GM21381 (cell line): ENCODE data around the gene ATG10.
"Not testable (repeated sequence)": the region's sequence is repeated elsewhere in the genome, so short reads cannot be mapped to it uniquely, and the experiment has no call there.

Source experiments
- ATAC-seq: cut with Tn5 transposase; IDR thresholded peaks from one replicate; pipeline ENCODE4 v1.9.1; 2021; ENCODE audit warnings: mild to moderate bottlenecking, moderate library complexity; ENCODE audit not compliant: unreplicated experiment

The ATG10 gene

GRCh38 chr5:82045554-82046275, 73.9 kb downstream of the ATG10 start:
- ATAC-seq, result no peak

GRCh38 chr5:82046276-82046647, 74.4 kb downstream of the ATG10 start:
- ATAC-seq, result no peak

- no peak for ATAC-seq
These were observed 79.1 kb downstream of the ATG10 start for GRCh38 chr5:82050955-82051354.

- ATAC-seq, result no peak
These were observed 82.3 kb downstream of the ATG10 start for GRCh38 chr5:82054004-82054710.

GRCh38 chr5:82057051-82057450, 85.2 kb downstream of the ATG10 start:
- ATAC-seq, result no peak

- no peak for ATAC-seq
These were observed 86.9 kb downstream of the ATG10 start for GRCh38 chr5:82058710-82059109.

- ATAC-seq, result no peak
These were observed 95.0 kb downstream of the ATG10 start for GRCh38 chr5:82066791-82067190.

GRCh38 chr5:82068042-82068441, 96.2 kb downstream of the ATG10 start:
- not testable (repeated sequence) for ATAC-seq

- no peak for ATAC-seq
These were observed 96.9 kb downstream of the ATG10 start for GRCh38 chr5:82068723-82069122.

- no peak for ATAC-seq
These were observed 100.3 kb downstream of the ATG10 start for GRCh38 chr5:82072138-82072537.

- no peak for ATAC-seq
These were observed 101.4 kb downstream of the ATG10 start for GRCh38 chr5:82073179-82073578.

GRCh38 chr5:82074950-82075349, 103.1 kb downstream of the ATG10 start:
- no peak for ATAC-seq

GRCh38 chr5:82077496-82077895, 105.7 kb downstream of the ATG10 start:
- ATAC-seq, result no peak

- no peak for ATAC-seq
These were observed 119.8 kb downstream of the ATG10 start for GRCh38 chr5:82091617-82092016.

- no peak for ATAC-seq
These were observed 123.7 kb downstream of the ATG10 start for GRCh38 chr5:82095536-82095935.

GRCh38 chr5:82096249-82096648, 124.4 kb downstream of the ATG10 start:
- ATAC-seq, result no peak

- ATAC-seq, result peak; percentile 83
These were observed 128.7 kb downstream of the ATG10 start for GRCh38 chr5:82100303-82101077.

- ATAC-seq, result no peak
These were observed 133.0 kb downstream of the ATG10 start for GRCh38 chr5:82104872-82105271.

- ATAC-seq, result no peak
These were observed 133.6 kb downstream of the ATG10 start for GRCh38 chr5:82105457-82105856.

GRCh38 chr5:82106207-82106606, 134.4 kb downstream of the ATG10 start:
- ATAC-seq, result no peak

- no peak for ATAC-seq
These were observed 134.9 kb downstream of the ATG10 start for GRCh38 chr5:82106756-82107155.

- ATAC-seq, result no peak
These were observed 135.4 kb downstream of the ATG10 start for GRCh38 chr5:82107267-82107666.
